GM13976 (cell line): Measurements from ENCODE around the gene STIM1.

Experiments used
- DNase-seq: peaks from one replicate; pipeline ENCODE4 v3.0.0; 2012; ENCODE audit warnings: low spot score
- CTCF ChIP-seq: IDR thresholded peaks from 2 replicates; pipeline ENCODE4 v1.5.1; 2012; ENCODE audit warnings: borderline replicate concordance, mild to moderate bottlenecking; ENCODE audit not compliant: insufficient read depth; ENCODE audit errors: extremely low read depth, missing control alignments, control extremely low read depth
- in situ Hi-C: fragments of 300-500 bp; cut with MboI; formaldehyde crosslinking; loops from one replicate; pipeline ENCODE4 v1.12.0; 2022; ENCODE audit warnings: low sequenced_read_pairs, mixed read lengths, inconsistent platforms; ENCODE audit not compliant: unreplicated experiment

The STIM1 gene

GRCh38 chr11:3876613-3877012 lies 21.1 kb downstream of the STIM1 start:
- in situ Hi-C loops, result no loop called here

GRCh38 chr11:3877364-3878257 lies 22.1 kb downstream of the STIM1 start:
- in situ Hi-C loops, result no loop called here
- no peak for DNase-seq
- TF ChIP-seq CTCF, result no peak

More at GRCh38 chr11:3876613-3877012, 21.1 kb downstream of the STIM1 start:
- TF ChIP-seq CTCF, result no peak
- no peak for DNase-seq

- no peak for DNase-seq
- in situ Hi-C loops, result no loop called here
- no peak for TF ChIP-seq CTCF
These were observed 22.8 kb downstream of the STIM1 start for GRCh38 chr11:3878258-3878584.

- DNase-seq, result peak; percentile 38
- TF ChIP-seq CTCF, result no peak
- in situ Hi-C loops, result no loop called here
These were observed 23.9 kb downstream of the STIM1 start for GRCh38 chr11:3879216-3879966.

GRCh38 chr11:3879967-3880542 lies 24.6 kb downstream of the STIM1 start:
- DNase-seq, result no peak
- in situ Hi-C loops, result no loop called here
- no peak for TF ChIP-seq CTCF

- in situ Hi-C loops, result no loop called here
- no peak for TF ChIP-seq CTCF
- no peak for DNase-seq
These were observed 25.3 kb downstream of the STIM1 start for GRCh38 chr11:3880724-3881123.
